ENCODE measurements around the gene CDC42. TPM values are rescaled to one million over a fixed set of nuclear protein-coding genes. Genes with fewer than 3 reads are reported as not detected.

CDC42 gene
- total RNA-seq, 2 experiments from 2014 or later, result 254 to 340 TPM

- DNase-seq, result no peak
- CTCF ChIA-PET, result interaction anchor here (1.1 kb wide), 1 partner anchor 18 kb away, joined by 3 read pairs; no protein-coding TSS in a partner anchor
- no peak overlapping the region for H3K4me3 Mint-ChIP-seq
- H3K9me3 Mint-ChIP-seq (ENCODE audit: low read depth), result peaks cover 4% of the 10 kb centered on the region
- peaks cover 45% of the 10 kb centered on the region for H3K4me1 Mint-ChIP-seq
- peaks cover 4% of the 10 kb centered on the region for H3K36me3 Mint-ChIP-seq
- no peak for ATAC-seq
- H3K27ac Mint-ChIP-seq, result no peak overlapping the region
- no peaks in the 10 kb centered on the region for H3K27me3 Mint-ChIP-seq
Measured at GRCh38 chr1:22043198-22043769, 9.2 kb upstream of the CDC42 start.

GRCh38 chr1:22044690-22045420 lies 7.7 kb upstream of the CDC42 start:
- no peak for DNase-seq

GRCh38 chr1:22045604-22046228 lies 6.8 kb upstream of the CDC42 start:
- no peak overlapping the region for H3K27ac Mint-ChIP-seq
- no peak for ATAC-seq
- H3K4me1 Mint-ChIP-seq, result peaks cover 35% of the 10 kb centered on the region
- CTCF ChIA-PET, result interaction anchor here (1.5 kb wide), 1 partner anchor 22 kb away, joined by 3 read pairs; no protein-coding TSS in a partner anchor
- H3K9me3 Mint-ChIP-seq (ENCODE audit: low read depth), result peaks cover 4% of the 10 kb centered on the region
- DNase-seq, result no peak
- H3K36me3 Mint-ChIP-seq, result peaks cover 4% of the 10 kb centered on the region
- H3K27me3 Mint-ChIP-seq, result no peaks in the 10 kb centered on the region
- no peak overlapping the region for H3K4me3 Mint-ChIP-seq

More at GRCh38 chr1:22044690-22045420, 7.7 kb upstream of the CDC42 start:
- Mint-ChIP-seq H3K4me3 (no peak overlapping the region), H3K4me1 (peaks cover 42% of the 10 kb centered on the region), H3K27me3 (no peaks in the 10 kb centered on the region), H3K9me3 (ENCODE audit: low read depth) (peaks cover 4% of the 10 kb centered on the region), H3K27ac (peak overlapping the region; percentile 9), H3K36me3 (peaks cover 4% of the 10 kb centered on the region)
- CTCF ChIA-PET, result interaction anchor here (1.5 kb wide), 1 partner anchor 22 kb away, joined by 3 read pairs; no protein-coding TSS in a partner anchor
- ATAC-seq, result no peak

DNA sequence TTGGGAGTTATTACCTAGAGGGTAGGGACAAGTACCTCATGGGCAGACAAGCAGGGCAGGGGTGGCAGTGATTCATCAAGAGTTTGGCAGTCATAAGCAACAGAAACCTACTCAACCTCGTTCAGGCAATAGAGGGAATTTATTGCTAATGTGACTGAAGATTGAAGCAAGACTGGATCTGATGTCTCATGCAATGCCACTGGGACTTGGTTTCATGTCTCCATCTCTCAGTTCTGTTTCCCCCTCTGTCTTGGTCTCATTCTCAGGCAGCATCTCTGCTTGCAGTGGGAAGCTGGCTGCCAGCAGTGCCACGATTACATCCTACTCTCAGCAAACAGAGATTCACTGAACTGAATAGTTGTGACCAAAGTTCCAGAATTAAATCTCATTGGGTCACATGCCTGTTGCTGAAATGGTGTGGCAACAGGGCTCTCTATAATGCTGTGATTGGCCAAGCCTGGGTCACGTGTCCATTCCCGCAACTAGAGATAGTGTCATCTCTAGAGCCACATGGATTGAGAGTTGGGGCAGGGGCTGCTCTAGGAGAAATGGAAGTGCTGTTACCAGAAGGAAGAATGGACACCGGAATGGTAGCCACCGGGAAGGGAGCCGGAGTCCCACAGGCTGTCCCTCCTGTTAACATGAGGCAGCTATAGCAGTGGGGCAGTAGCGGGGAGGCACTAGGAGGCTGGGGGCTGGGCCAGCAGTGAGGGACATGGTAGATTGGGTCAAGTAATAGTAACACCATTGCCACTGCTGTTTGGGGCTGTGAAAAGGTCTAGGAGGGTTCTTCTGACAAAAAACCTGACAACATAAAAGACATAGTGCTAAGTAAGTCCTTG lies 3.9 kb upstream of the CDC42 start:
- CTCF ChIA-PET, result interaction anchor here (0.6 to 5.8 kb wide), 2 partner anchors 9 to 24 kb away, joined by 3 to 42 read pairs; no protein-coding TSS in a partner anchor
- ATAC-seq, result no peak
- DNase-seq, result no peak
- peaks cover 4% of the 10 kb centered on the region for H3K9me3 Mint-ChIP-seq (ENCODE audit: low read depth)
- peaks cover 36% of the 10 kb centered on the region for H3K4me1 Mint-ChIP-seq
- no peak overlapping the region for H3K27ac Mint-ChIP-seq
- peaks cover 7% of the 10 kb centered on the region for H3K36me3 Mint-ChIP-seq
- no peaks in the 10 kb centered on the region for H3K27me3 Mint-ChIP-seq
- no peak overlapping the region for H3K4me3 Mint-ChIP-seq

DNA sequence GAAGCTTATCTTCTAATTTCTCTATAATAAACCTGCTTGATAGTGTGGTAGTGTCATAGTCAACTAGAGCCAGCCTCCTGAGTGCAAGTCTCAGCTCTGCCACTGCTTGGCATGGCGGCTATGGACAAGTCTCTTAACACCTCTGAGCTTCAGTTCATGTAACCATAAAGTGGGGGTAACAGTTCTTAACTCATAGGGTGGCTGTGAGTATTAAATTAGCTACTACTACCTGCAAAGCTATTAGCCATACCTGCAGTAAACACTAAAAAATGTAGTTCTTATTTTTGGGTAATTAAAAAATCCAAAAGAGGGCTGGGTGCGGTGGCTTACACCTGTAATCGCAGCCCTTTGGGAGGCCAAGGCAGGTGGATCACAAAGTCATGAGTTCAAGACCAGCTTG lies 2.2 kb upstream of the CDC42 start:
- H3K27me3 Mint-ChIP-seq, result no peaks in the 10 kb centered on the region

GRCh38 chr1:22051607-22052114 lies 848 bp upstream of the CDC42 start:
- CTCF ChIA-PET, result interaction anchor here (1.2 to 7.7 kb wide), 5 partner anchors 10 to 29 kb away, joined by 3 to 96 read pairs (median 7); no protein-coding TSS in a partner anchor
- no peak for ATAC-seq
- Mint-ChIP-seq H3K4me1 (peaks cover 55% of the 10 kb centered on the region), H3K36me3 (peaks cover 26% of the 10 kb centered on the region), H3K27ac (peak overlapping the region; percentile 89), H3K9me3 (ENCODE audit: low read depth) (no peaks in the 10 kb centered on the region), H3K4me3 (peak overlapping the region; percentile 78), H3K27me3 (no peaks in the 10 kb centered on the region)
- DNase-seq, result no peak

More for the DNA sequence above, 2.2 kb upstream of the CDC42 start:
- no peak overlapping the region for H3K4me3 Mint-ChIP-seq
- ATAC-seq (no peak), DNase-seq (no peak)
- no peak overlapping the region for H3K27ac Mint-ChIP-seq
- H3K4me1 Mint-ChIP-seq, result peaks cover 47% of the 10 kb centered on the region
- CTCF ChIA-PET, result interaction anchor here (1.1 to 7.7 kb wide), 4 partner anchors 8 to 27 kb away, joined by 3 to 96 read pairs (median 24); no protein-coding TSS in a partner anchor
- H3K36me3 Mint-ChIP-seq, result peaks cover 18% of the 10 kb centered on the region
- H3K9me3 Mint-ChIP-seq (ENCODE audit: low read depth), result peaks cover 2% of the 10 kb centered on the region

DNA sequence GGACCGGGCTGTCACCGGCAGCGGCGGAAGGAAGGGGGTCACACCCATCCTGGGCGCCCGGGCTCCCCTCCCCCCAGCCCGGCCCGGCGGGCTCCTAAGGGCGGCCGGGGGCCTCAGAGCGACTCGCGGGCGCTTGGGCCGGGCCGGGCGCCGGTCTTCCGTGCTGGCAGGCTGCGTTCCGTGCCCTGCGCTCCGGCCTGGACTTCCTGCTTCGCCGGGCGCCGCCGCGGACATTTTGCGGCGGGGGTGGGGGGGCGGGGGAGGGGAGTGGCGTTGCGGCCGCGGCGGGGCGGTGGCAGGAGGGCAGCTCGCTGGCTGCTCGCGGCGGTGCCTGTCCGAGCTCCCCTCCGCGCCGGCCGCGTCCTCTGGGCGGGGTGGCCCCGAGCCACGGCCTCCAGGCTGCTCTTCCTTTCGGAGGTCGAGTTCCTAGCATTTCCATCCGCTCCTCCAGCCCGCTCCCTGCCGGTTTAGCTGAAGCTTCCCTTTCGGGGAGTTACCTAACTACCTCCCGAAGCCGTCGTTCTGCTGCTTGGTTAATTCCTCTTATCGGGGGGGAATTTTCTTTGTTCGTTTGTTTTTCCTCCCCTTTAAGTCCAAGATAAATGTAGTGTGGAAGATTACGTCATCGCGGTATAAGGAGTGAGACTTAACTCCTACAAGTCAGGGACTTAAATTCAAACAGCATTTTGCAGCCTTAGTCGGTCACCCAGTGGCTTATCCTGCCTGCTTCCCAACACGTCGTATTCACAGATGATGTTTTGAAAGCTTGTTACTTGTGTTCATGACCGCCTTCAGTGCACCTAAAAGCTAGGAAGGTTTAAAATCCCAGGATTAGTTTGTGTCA lies 730 bp downstream of the CDC42 start:
- Mint-ChIP-seq H3K27ac (peak overlapping the region; percentile 99), H3K4me1 (peaks cover 61% of the 10 kb centered on the region), H3K36me3 (peaks cover 39% of the 10 kb centered on the region), H3K9me3 (ENCODE audit: low read depth) (no peaks in the 10 kb centered on the region), H3K27me3 (no peaks in the 10 kb centered on the region), H3K4me3 (peak overlapping the region; percentile 99)
- ATAC-seq (peak; percentile 56), DNase-seq (peak; percentile 60)
- CTCF ChIA-PET, result interaction anchor here (1.1 to 7.7 kb wide), 7 partner anchors 13 to 41 kb away, joined by 3 to 96 read pairs (median 7); no protein-coding TSS in a partner anchor

DNA sequence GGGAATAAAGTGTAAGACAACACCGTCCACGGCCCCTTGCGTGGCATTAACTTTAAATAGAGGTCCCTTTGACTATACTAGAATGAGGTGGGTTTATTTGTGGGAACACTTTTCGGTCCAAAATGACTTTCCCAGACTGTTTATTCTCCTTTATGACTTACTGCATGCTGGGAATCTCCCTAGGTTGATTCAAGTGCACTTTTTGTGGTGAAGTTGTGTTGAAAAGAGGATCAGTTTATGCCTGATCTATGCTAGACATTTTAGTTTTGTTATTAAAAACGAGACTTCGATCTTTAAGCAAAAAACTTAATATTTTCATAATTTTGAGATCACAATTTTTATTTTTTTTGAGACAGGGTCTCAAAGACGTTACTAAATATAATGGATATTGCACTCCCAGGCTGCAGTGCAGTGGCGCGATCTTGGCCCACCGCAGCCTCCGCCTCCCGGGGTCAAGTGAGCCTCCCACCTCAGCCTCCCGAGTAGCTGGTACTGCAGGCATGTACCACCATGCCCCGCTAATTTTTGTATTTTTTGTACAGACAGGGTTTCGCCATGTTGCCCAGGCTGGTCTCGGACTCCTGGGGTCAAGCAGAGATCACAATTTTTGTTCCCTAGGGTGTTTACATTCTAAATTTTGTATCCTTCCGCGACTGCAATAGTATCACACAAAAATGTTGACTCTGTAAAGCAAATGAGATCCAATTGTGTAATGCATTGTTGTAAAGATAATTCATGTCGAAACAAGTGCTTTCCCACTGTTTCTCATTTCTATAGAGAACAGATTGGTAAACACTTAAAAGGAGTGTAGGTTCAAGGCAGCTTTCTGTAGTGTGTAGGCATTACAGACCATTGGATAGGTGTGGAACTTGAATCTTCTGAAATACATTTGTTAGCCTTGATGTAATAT lies 1.6 kb downstream of the CDC42 start:
- H3K36me3 Mint-ChIP-seq, result peaks cover 40% of the 10 kb centered on the region
- ATAC-seq (no peak), DNase-seq (no peak)
- H3K4me1 Mint-ChIP-seq, result peaks cover 58% of the 10 kb centered on the region
- H3K4me3 Mint-ChIP-seq, result peak overlapping the region; percentile 99
- H3K27ac Mint-ChIP-seq, result peak overlapping the region; percentile 99
- no peaks in the 10 kb centered on the region for H3K27me3 Mint-ChIP-seq
- CTCF ChIA-PET, result interaction anchor here (1.1 to 7.7 kb wide), 8 partner anchors 13 to 40 kb away, joined by 3 to 96 read pairs (median 6); no protein-coding TSS in a partner anchor
- H3K9me3 Mint-ChIP-seq (ENCODE audit: low read depth), result no peaks in the 10 kb centered on the region

DNA sequence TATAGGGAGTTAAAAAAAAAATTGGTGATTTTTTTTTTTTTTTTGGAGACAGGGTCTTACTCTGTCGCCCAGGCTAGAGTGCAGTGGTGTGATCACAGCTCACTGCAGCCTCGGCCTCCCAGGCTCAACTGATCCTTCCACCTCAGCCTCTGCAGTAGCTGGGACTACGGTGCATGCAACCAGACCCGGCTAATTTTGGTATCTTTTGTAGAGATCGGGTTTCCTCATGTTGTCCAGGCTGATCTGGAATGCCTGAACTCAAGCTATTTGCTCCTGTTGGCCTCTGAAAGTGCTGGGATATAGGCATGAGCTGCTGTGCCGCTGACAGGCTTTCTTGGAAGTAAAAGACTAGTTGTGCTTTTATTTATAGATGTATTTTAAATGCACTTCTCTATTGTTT lies 3.0 kb downstream of the CDC42 start:
- Mint-ChIP-seq H3K27me3 (no peaks in the 10 kb centered on the region), H3K9me3 (ENCODE audit: low read depth) (no peaks in the 10 kb centered on the region), H3K27ac (peak overlapping the region; percentile 46), H3K4me3 (peak overlapping the region; percentile 53), H3K4me1 (peaks cover 67% of the 10 kb centered on the region), H3K36me3 (peaks cover 41% of the 10 kb centered on the region)
- ATAC-seq (no peak), DNase-seq (no peak)
- CTCF ChIA-PET, result interaction anchor here (1.3 to 7.7 kb wide), 4 partner anchors 12 to 32 kb away, joined by 3 to 96 read pairs (median 4); no protein-coding TSS in a partner anchor

DNA sequence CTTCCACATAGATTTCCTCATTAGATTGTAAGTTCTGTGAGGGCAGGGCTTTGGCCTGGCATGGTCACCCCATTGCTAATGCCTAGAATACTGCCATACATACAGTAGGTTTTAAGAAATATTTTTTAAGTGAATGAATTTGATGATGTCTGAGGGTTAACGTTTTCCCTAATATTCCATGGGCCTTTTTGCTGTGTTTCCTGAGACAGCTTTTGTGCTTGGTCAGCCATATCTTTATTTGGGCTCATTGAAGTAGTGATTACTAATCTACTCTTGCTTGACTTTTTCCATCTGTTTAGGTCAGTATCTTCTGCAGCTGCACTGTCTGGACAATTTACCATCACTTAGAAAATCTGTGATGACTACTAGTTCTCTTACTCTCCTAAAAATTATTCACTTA lies 3.5 kb downstream of the CDC42 start:
- ATAC-seq (no peak), DNase-seq (no peak)
- no peaks in the 10 kb centered on the region for H3K9me3 Mint-ChIP-seq (ENCODE audit: low read depth)
- H3K4me3 Mint-ChIP-seq, result peak overlapping the region; percentile 19
- peaks cover 70% of the 10 kb centered on the region for H3K4me1 Mint-ChIP-seq
- CTCF ChIA-PET, result interaction anchor here (0.6 to 7.7 kb wide), 3 partner anchors 16 to 33 kb away, joined by 3 to 96 read pairs (median 6); no protein-coding TSS in a partner anchor
- H3K27ac Mint-ChIP-seq, result peak overlapping the region; percentile 52
- peaks cover 42% of the 10 kb centered on the region for H3K36me3 Mint-ChIP-seq
- H3K27me3 Mint-ChIP-seq, result no peaks in the 10 kb centered on the region

GRCh38 chr1:22056936-22057335 lies 4.4 kb downstream of the CDC42 start:
- no peaks in the 10 kb centered on the region for H3K27me3 Mint-ChIP-seq
- peak overlapping the region; percentile 19 for H3K4me3 Mint-ChIP-seq
- H3K27ac Mint-ChIP-seq, result peak overlapping the region; percentile 15
- DNase-seq (no peak), ATAC-seq (no peak)
- H3K4me1 Mint-ChIP-seq, result peaks cover 65% of the 10 kb centered on the region
- peaks cover 42% of the 10 kb centered on the region for H3K36me3 Mint-ChIP-seq
- no peaks in the 10 kb centered on the region for H3K9me3 Mint-ChIP-seq (ENCODE audit: low read depth)
- CTCF ChIA-PET, result interaction anchor here (7.7 kb wide), 1 partner anchor 34 kb away, joined by 96 read pairs; no protein-coding TSS in a partner anchor

Data from activated CD8-positive, alpha-beta memory T cell treated with anti-CD3 and anti-CD28 coated beads, Interleukin-2, amount 10 ng/mL, durations not matched to agents 7 days and 5 days (primary cell).